Neural crest cell (in vitro differentiated cells): ENCODE results near the gene MECP2. TPM values are rescaled to one million over a fixed set of nuclear protein-coding genes. Genes with fewer than 3 reads are reported as not detected.

Experiments used
- DNase-seq: peaks from one replicate; pipeline ENCODE4 v3.0.0; 2021; ENCODE audit warnings: low read depth, mixed read lengths, low spot score
- H3K27ac Mint-ChIP-seq: one replicate; pipeline ENCODE4 v1.8.0; 2021; ENCODE audit warnings: mild to moderate bottlenecking, mixed read lengths; ENCODE audit not compliant: unreplicated experiment
- H3K27me3 Mint-ChIP-seq: 2 replicates; pipeline ENCODE4 v1.8.0; 2021; ENCODE audit warnings: low read depth, mild to moderate bottlenecking, mixed read lengths
- H3K36me3 Mint-ChIP-seq: 2 replicates; pipeline ENCODE4 v1.8.0; 2021; ENCODE audit warnings: low read depth, mild to moderate bottlenecking, mixed read lengths
- H3K4me1 Mint-ChIP-seq: 2 replicates; pipeline ENCODE4 v1.8.0; 2021; ENCODE audit warnings: mixed read lengths
- H3K4me3 Mint-ChIP-seq: one replicate; pipeline ENCODE4 v1.8.0; 2021; ENCODE audit warnings: mild to moderate bottlenecking, mixed read lengths
- H3K9me3 Mint-ChIP-seq: 2 replicates; pipeline ENCODE4 v1.8.0; 2021; ENCODE audit warnings: mixed read lengths
- CTCF ChIP-seq: fragments of 200-600 bp; sonication (generic); conservative IDR thresholded peaks from 2 replicates; pipeline ENCODE4 v1.5.0; 2021; ENCODE audit warnings: antibody characterized with exemption, mild to moderate bottlenecking
- total RNA-seq: library from RNA; stranded (reverse); gene quantifications from 2 replicates; pipeline ENCODE4 v1.2.1, GENCODE V29; 2021

Gene MECP2
- total RNA-seq, 1 donor from 2014 or later = 49.1 TPM

GRCh38 chrX:154140206-154140605 lies 42.7 kb upstream of the MECP2 start:
- no peak for TF ChIP-seq CTCF
- Mint-ChIP-seq H3K4me1 (peaks cover 10% of the 10 kb centered on the region), H3K4me3 (no peak overlapping the region), H3K9me3 (no peaks in the 10 kb centered on the region), H3K27me3 (no peaks in the 10 kb centered on the region), H3K36me3 (no peaks in the 10 kb centered on the region), H3K27ac (no peak overlapping the region)
- no peak for DNase-seq

- Mint-ChIP-seq H3K27me3 (no peaks in the 10 kb centered on the region), H3K36me3 (no peaks in the 10 kb centered on the region), H3K4me1 (peaks cover 10% of the 10 kb centered on the region), H3K9me3 (no peaks in the 10 kb centered on the region), H3K4me3 (no peak overlapping the region), H3K27ac (peak overlapping the region; percentile 28)
- no peak for DNase-seq
- TF ChIP-seq CTCF = no peak
Measured at GRCh38 chrX:154138857-154139256, 41.3 kb upstream of the MECP2 start.

GRCh38 chrX:154136627-154137161 lies 39.2 kb upstream of the MECP2 start:
- Mint-ChIP-seq H3K9me3 (no peaks in the 10 kb centered on the region), H3K27me3 (no peaks in the 10 kb centered on the region), H3K4me3 (no peak overlapping the region), H3K36me3 (no peaks in the 10 kb centered on the region), H3K4me1 (peaks cover 10% of the 10 kb centered on the region), H3K27ac (peak overlapping the region; percentile 81)
- TF ChIP-seq CTCF = peak; percentile 77
- DNase-seq = peak; percentile 71

GRCh38 chrX:154135458-154136229 lies 38.1 kb upstream of the MECP2 start:
- Mint-ChIP-seq H3K4me3 (no peak overlapping the region), H3K4me1 (peaks cover 10% of the 10 kb centered on the region), H3K27ac (no peak overlapping the region), H3K9me3 (no peaks in the 10 kb centered on the region), H3K27me3 (no peaks in the 10 kb centered on the region), H3K36me3 (no peaks in the 10 kb centered on the region)
- DNase-seq = no peak
- TF ChIP-seq CTCF = no peak

- no peak for TF ChIP-seq CTCF
- peaks cover 10% of the 10 kb centered on the region for H3K4me1 Mint-ChIP-seq
- H3K36me3 Mint-ChIP-seq = no peaks in the 10 kb centered on the region
- H3K27me3 Mint-ChIP-seq = no peaks in the 10 kb centered on the region
- H3K27ac Mint-ChIP-seq = no peak overlapping the region
- H3K4me3 Mint-ChIP-seq = no peak overlapping the region
- H3K9me3 Mint-ChIP-seq = peaks cover 3% of the 10 kb centered on the region
- DNase-seq = no peak
Measured at GRCh38 chrX:154132366-154132765, 34.8 kb upstream of the MECP2 start.
